HG03108 (cell line): ENCODE data around the gene G3BP1.
"Not testable (repeated sequence)": the region's sequence is repeated elsewhere in the genome, so short reads cannot be mapped to it uniquely, and the experiment has no call there.

Source experiments
- ATAC-seq: cut with Tn5 transposase; IDR thresholded peaks from one replicate; pipeline ENCODE4 v1.9.1; 2021; ENCODE audit warnings: moderate library complexity; ENCODE audit not compliant: unreplicated experiment

Gene G3BP1

GRCh38 chr5:151856861-151857260 is 85.1 kb downstream of the G3BP1 start:
- ATAC-seq = no peak

GRCh38 chr5:151860867-151861266 is 89.1 kb downstream of the G3BP1 start:
- ATAC-seq = not testable (repeated sequence)
